GM18858 (cell line): ENCODE results near the gene OR6C70.

Source experiments
- ATAC-seq: cut with Tn5 transposase; IDR thresholded peaks from one replicate; pipeline ENCODE4 v1.9.1; 2021; ENCODE audit not compliant: unreplicated experiment

OR6C70 gene

DNA sequence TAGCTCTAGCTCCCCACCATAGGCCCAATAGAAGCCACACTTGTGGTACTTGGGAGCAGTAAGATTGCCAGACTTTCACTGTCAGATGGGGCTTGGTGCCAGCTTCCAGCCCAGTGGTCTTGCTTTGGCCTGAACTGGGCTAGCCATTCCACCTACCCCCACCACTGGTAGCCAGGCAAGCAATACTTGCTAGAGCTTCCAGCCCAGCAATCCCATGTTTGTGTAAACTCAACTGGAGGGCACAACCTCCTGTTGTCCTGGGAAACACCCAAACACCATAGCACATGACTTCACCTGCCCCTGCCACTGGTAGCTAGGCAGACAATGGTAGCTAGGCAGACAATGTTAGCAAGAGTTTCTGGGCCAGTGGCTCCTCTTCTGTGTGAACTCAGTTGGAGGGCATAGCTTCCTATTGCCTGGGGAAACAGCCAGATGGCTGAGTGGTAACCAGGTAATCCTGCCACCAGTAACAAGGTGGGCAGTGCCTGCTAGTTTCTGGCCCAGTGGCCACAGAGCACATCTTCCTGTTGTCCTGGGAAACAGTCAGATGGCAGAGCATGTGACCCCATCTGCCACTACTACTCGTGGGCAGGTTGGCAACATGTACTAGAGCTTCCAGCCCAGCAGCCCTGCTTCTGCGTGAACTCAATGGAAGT is 49.5 kb downstream of the OR6C70 start:
- ATAC-seq, result no peak
